HG02870 (cell line): Measurements from ENCODE around the gene SOWAHC.
"Not testable (repeated sequence)": the region's sequence is repeated elsewhere in the genome, so short reads cannot be mapped to it uniquely, and the experiment has no call there.

Source experiments
- ATAC-seq: cut with Tn5 transposase; IDR thresholded peaks from one replicate; pipeline ENCODE4 v1.9.1; 2021; ENCODE audit warnings: mild to moderate bottlenecking, moderate library complexity; ENCODE audit not compliant: unreplicated experiment

SOWAHC gene, protein sequence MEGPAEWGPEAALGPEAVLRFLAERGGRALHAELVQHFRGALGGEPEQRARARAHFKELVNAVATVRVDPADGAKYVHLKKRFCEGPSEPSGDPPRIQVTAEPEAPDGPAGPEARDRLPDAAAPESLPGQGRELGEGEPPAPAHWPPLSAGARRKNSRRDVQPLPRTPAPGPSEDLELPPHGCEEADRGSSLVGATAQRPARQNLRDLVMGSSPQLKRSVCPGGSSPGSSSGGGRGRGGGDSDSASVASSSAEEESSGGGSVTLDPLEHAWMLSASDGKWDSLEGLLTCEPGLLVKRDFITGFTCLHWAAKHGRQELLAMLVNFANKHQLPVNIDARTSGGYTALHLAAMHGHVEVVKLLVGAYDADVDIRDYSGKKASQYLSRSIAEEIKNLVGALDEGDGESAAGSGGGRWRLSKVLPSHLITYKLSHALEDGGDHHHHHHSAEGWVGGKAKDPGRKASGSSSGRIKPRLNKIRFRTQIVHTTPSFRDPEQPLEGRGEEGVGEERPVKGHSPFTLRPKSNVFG

GRCh38 chr2:109613922-109614714 is at the start of gene SOWAHC, which contains the start of gene SEPTIN10:
TSS of gene SOWAHC (plus strand) at chr2:109614364. CDS start at chr2:109614490, 126 bp downstream.
TSS of gene SEPTIN10 (minus strand) at chr2:109613966. CDS start at chr2:109613827, 139 bp downstream.
- ATAC-seq = no peak

GRCh38 chr2:109575373-109575772 is 38.8 kb upstream of the SOWAHC start:
- no peak for ATAC-seq

DNA sequence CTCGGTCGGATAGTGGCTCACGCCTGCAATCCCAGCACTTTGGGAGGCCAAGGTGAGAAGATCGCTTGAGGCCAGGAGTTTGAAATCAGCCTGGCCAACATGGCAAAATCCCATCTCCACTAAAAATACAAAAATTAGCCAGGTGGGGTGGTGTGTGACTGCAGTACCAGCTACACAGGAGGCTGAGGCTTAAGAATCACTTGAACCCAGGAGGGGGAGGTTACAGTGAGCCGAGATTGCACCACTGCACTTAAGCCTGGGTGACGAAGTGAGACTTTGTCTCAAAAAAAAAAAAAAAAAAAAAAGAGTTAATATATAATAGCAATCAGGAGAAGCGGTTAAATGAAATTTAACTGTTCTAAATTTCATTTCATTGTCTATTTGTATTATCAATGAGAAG is 36.5 kb upstream of the SOWAHC start:
- ATAC-seq = not testable (repeated sequence)

DNA sequence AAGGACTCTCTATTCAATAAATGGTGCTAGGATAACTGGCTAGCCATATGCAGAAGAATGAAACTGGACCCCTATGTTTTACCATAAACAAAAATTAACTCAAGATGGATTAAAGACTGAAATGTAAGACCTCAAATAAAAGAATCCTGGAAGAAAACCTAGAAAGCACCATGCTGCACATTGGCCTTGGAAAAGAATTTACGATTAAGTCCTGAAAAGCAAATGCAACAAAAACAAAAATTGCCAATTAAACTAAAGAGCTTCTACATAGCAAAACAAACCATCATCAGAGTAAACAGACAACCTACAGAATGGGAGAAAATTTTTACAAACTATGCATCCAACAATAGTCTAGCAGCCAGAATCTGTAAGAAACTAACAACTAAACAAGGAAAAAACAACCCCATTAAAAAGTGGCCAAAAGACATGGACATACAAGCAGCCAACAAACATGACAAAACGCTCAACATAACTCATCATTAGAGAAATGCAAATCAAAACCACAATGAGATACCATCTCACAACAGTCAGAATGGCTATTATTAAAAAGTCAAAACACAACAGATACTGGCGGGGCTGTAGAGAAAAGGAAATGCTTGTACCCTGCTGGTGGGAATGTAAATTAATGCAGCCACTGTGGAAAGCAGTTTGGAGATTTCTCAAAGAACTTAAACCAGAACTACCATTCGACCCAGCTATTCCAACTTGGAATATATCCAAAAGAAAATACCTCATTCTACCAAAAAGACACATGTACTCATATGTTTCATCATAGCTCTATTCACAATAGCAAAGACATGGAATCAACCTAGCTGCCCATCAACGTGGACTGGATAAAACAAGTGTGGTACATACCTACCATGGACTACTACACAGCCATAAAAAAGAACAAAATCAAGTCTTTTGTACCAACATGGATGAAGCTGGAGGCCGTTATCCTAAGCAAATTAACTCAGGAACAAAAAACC is 31.0 kb upstream of the SOWAHC start:
- ATAC-seq = peak; percentile 80

DNA sequence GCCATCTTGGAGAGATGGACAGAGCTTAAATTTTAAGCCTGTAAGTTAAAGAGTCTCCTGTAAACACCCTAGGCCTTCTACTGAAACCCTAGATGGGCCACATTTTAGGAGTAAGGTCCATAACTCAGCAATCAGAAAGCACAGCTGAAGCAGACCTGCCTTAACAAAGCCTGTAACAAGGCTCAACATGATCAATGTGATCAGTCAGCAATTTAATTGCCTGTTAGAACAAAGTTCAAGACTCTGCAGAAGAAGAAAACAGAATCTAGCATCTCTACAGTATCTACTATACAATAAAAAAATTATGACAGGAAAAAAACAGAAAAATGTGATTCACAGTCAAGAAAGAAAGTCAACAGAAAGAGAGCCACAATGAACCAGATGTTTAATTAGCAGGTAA is 27.5 kb upstream of the SOWAHC start:
- ATAC-seq = no peak

DNA sequence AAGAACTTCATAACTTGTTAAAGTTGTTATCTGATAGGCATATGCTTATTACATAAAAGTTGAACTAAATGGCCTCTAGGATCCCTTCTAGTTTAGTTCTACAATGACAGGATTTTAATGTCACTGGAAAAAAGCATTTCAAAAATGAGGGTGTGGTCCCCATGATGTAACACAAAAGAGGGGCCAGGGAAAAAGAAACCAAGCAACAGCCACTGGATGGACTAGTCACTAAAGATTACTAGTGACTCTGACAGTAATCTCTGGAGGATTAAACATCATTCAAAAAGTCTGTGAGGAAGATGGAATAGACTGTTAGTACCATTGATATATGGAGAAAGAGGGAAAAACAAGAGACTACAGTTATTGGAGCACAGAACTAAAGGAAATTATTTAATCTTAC is 23.0 kb upstream of the SOWAHC start:
- no peak for ATAC-seq

- no peak for ATAC-seq
Measured at GRCh38 chr2:109592905-109593304, 21.3 kb upstream of the SOWAHC start.

- ATAC-seq = no peak
Measured at GRCh38 chr2:109594246-109594885, 19.8 kb upstream of the SOWAHC start.

- ATAC-seq = no peak
Measured at GRCh38 chr2:109595644-109596043, 18.5 kb upstream of the SOWAHC start.

DNA sequence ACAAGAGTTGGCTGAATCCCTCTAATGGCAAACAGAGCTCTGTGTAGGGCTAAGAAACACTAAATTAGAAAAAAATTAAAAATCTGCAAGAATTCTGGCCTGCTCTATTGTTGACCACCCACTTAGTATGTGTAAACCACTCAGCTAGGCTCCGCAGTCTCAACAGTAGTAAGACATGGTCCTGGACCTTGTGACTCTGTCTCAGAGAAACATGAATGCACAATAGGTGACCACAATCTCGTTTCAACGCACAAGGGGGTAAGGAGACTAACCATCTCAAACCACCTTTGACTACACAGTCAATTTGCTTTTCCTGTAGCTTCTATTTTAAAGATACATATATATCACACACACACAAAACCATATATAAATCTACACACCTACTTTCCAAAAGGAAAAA is 16.9 kb upstream of the SOWAHC start:
- no peak for ATAC-seq

- no peak for ATAC-seq
Measured at GRCh38 chr2:109601783-109602182, 12.4 kb upstream of the SOWAHC start.

DNA sequence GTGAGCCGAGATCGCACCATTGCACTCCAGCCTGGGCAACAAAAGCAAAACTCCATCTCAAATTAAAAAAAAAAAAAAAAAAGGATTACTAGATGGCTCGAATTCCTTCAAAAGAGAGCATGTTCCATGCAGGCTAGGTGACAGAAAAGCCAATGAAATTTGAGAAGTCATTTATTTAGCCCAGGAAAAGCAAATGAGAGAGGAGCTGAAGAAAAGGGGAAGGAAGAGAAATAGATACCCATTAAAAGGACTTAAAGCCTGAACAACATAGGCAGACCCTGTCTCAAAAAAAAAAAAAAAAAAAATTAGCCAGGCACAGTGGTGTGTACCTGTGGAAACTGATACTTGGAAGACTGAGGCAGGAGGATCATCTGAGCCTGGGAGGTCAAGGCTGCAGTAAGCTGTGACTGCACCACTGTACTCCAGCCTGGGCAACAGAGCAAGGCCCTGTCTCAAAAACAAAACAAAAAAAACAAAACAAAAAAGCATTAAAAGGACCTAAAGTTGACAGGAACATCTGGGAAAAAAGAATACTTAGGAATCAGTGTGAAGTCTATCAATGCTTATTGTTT is 11.5 kb upstream of the SOWAHC start:
- no peak for ATAC-seq

GRCh38 chr2:109604597-109604996 is 9.6 kb upstream of the SOWAHC start:
- ATAC-seq = no peak

- ATAC-seq = no peak
Measured at GRCh38 chr2:109607766-109608165, 6.4 kb upstream of the SOWAHC start.

DNA sequence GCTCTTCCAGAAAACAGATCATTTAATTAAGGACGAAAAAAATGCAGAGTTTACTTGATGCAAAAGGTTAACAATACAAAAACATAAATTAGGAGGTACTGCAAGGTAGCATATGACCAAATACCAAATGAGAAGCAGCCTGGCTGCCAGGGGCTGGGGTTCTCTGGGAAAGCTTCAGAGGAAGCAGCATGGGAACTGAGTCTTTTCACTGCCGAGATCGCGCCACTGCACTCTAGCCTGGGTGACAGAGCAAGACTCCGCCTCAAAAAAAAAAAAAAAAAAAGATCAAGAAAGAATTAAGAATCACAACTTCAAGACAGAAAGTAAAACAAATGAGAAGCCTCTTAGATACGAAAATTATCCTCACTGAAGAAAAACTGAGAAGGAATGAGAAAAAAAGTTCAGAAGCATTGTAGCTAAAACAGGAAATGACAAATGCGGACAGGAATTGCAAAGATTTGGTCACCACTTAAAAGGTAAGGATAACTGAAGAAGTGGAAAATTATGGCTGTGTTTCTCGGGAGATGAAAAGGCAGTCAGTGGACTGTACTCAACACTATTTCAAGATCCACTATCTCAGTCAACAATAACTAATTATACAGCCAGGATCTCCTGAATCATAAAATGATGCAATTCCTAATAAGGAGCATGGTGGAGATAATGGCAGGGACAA is 4.7 kb upstream of the SOWAHC start:
- ATAC-seq = no peak

- no peak for ATAC-seq
Measured at GRCh38 chr2:109611467-109612095, 2.6 kb upstream of the SOWAHC start.

GRCh38 chr2:109613081-109613921 is 863 bp upstream of the SOWAHC start:
- ATAC-seq = no peak
